Chondrocyte (in vitro differentiated cells): ENCODE results near the gene RNFT1. TPM values are rescaled to one million over a fixed set of nuclear protein-coding genes. Genes with fewer than 3 reads are reported as not detected.
A peak's percentile ranks its signal among the peaks of the same experiment; 100 is the strongest.

Experiments used
- DNase-seq: peaks from one replicate; pipeline ENCODE4 v3.0.0; 2021; ENCODE audit warnings: mixed read lengths, low spot score
- H3K27ac Mint-ChIP-seq: one replicate; pipeline ENCODE4 v1.8.0; 2021; ENCODE audit warnings: mild to moderate bottlenecking, moderate library complexity, mixed read lengths; ENCODE audit not compliant: unreplicated experiment
- H3K27me3 Mint-ChIP-seq: 2 replicates; pipeline ENCODE4 v1.8.0; 2021; ENCODE audit warnings: low read depth, mixed read lengths
- H3K36me3 Mint-ChIP-seq: 2 replicates; pipeline ENCODE4 v1.8.0; 2021; ENCODE audit warnings: low read depth, mixed read lengths
- H3K4me1 Mint-ChIP-seq: 2 replicates; pipeline ENCODE4 v1.8.0; 2021; ENCODE audit warnings: low read depth, mild to moderate bottlenecking, mixed read lengths
- H3K4me3 Mint-ChIP-seq: one replicate; pipeline ENCODE4 v1.8.0; 2021; ENCODE audit warnings: mild to moderate bottlenecking, moderate library complexity, mixed read lengths; ENCODE audit not compliant: unreplicated experiment
- H3K9me3 Mint-ChIP-seq: 2 replicates; pipeline ENCODE4 v1.8.0; 2021; ENCODE audit warnings: low read depth, mixed read lengths
- total RNA-seq: library from RNA; stranded (reverse); gene quantifications from 3 replicates; pipeline ENCODE4 v1.2.1, GENCODE V29; 2021
- TF ChIP-seq, protein P1 (sequence below): fragments of 200-600 bp; sonication (generic); IDR thresholded peaks from 2 replicates; pipeline ENCODE4 v1.5.0; 2021; ENCODE audit warnings: antibody characterized with exemption, mild to moderate bottlenecking, moderate library complexity

The RNFT1 gene
- total RNA-seq, 1 donor from 2014 or later = 21.4 TPM

DNA sequence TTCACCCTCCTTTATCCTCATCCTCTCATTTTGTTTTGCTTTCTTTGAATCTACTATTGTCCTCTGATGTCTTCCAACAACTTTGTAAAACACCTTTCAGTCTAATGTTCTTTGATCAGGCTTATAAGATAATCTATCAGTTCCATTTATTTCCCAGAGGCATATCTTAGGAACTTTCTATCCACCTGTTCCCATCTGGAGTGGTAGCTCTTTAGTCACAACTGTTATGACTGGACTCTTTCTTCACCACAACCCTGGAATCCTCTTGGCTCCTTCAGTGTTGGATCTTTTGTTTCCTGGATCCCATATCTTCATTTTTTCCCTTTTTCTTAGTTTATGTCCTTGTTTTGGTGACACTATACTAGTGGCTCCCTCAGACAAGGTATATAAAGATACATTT is 48.1 kb downstream of the RNFT1 start:
- H3K4me3 Mint-ChIP-seq = no peak overlapping the region
- H3K27me3 Mint-ChIP-seq = no peaks in the 10 kb centered on the region

DNA sequence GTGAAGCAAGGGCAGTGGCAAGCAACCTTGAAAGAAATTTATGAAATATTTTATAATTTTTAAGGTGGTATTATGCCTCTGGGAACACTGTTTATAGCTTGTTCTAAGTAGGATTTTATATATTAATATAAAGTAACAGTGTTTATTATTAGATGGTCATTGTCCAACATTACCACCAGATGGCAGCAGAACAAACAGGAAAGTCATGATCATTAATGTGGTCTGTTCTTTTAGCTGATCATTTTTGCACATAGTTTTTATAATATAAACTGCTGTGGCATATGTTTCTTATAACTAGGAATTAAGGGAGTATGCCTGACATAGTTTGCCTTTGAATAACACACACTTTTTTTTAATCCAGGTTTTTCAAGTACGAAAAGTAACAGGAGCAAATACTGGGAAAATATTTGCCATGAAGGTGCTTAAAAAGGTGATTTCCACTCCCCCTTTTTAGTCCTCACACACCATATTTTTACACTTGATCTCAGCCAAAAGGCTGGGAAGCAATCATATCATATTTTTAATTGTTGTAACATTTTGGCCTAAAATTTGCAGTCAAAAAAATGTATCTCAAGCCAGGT is 50.2 kb downstream of the RNFT1 start:
- H3K36me3 Mint-ChIP-seq = peaks cover 15% of the 10 kb centered on the region
- DNase-seq = no peak
- H3K4me3 Mint-ChIP-seq = no peak overlapping the region
- TF ChIP-seq, protein P1, sequence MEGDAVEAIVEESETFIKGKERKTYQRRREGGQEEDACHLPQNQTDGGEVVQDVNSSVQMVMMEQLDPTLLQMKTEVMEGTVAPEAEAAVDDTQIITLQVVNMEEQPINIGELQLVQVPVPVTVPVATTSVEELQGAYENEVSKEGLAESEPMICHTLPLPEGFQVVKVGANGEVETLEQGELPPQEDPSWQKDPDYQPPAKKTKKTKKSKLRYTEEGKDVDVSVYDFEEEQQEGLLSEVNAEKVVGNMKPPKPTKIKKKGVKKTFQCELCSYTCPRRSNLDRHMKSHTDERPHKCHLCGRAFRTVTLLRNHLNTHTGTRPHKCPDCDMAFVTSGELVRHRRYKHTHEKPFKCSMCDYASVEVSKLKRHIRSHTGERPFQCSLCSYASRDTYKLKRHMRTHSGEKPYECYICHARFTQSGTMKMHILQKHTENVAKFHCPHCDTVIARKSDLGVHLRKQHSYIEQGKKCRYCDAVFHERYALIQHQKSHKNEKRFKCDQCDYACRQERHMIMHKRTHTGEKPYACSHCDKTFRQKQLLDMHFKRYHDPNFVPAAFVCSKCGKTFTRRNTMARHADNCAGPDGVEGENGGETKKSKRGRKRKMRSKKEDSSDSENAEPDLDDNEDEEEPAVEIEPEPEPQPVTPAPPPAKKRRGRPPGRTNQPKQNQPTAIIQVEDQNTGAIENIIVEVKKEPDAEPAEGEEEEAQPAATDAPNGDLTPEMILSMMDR = peak; percentile 91
- H3K4me1 Mint-ChIP-seq = no peaks in the 10 kb centered on the region
- H3K27me3 Mint-ChIP-seq = no peaks in the 10 kb centered on the region
- no peaks in the 10 kb centered on the region for H3K9me3 Mint-ChIP-seq
- H3K27ac Mint-ChIP-seq = no peak overlapping the region

More for the DNA sequence above, 48.1 kb downstream of the RNFT1 start:
- TF ChIP-seq, protein P1 = no peak
- Mint-ChIP-seq H3K9me3 (no peaks in the 10 kb centered on the region), H3K27ac (no peak overlapping the region), H3K4me1 (no peaks in the 10 kb centered on the region), H3K36me3 (peaks cover 23% of the 10 kb centered on the region)
- DNase-seq = no peak

DNA sequence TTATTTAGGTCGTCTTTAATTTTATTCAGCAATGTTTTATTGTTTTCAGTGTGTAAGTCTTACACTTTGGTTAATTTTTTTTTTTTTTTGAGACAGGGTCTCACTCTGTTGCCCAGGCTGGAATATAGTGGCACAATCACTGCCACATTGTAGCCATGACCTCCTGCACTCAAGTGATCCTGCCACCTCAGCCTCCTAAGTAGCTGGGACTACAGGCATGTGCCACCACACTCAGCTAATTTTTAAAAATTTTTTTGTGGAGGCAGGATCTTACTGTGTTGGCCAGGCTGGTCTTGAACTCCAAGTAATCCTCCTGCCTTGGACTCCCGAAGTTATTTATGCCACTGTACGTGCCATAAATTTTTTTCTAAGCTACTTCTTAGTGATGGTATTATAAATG is 57.1 kb downstream of the RNFT1 start:
- Mint-ChIP-seq H3K27me3 (no peaks in the 10 kb centered on the region), H3K27ac (no peak overlapping the region), H3K4me1 (peaks cover 3% of the 10 kb centered on the region), H3K9me3 (no peaks in the 10 kb centered on the region), H3K4me3 (no peak overlapping the region), H3K36me3 (no peaks in the 10 kb centered on the region)
- TF ChIP-seq, protein P1 = no peak
- DNase-seq = no peak

DNA sequence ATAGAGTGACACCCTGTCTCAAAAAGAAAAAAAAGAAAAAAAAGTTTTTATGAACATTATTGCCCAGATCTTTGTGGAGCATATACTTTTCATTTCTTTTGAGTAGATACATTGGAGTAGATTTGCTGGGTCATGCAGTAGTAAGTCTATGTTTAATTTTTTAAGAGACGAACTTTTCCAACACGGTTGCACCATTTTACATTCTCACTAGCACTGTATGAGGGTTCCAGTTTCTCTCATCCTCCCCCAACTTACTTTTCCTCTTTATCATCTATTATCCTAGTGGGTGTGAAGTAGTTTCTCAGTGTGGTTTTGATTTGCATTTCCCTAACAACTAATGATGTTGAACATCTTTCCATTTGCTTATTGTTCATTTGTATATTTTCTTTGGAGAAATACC is 61.1 kb downstream of the RNFT1 start:
- Mint-ChIP-seq H3K9me3 (no peaks in the 10 kb centered on the region), H3K36me3 (no peaks in the 10 kb centered on the region), H3K4me3 (no peak overlapping the region), H3K4me1 (peaks cover 3% of the 10 kb centered on the region), H3K27me3 (no peaks in the 10 kb centered on the region), H3K27ac (peak overlapping the region; percentile 17)
- DNase-seq = no peak
- TF ChIP-seq, protein P1 = no peak

Other genes with a start within 250 kb of the RNFT1 start
- gene TUBD1, start 71.8 kb downstream of the RNFT1 start, total RNA-seq = 6.0 to 10.5 TPM (median 6.0 TPM) in 3 replicates
- gene RPS6KB1, start 71.6 kb downstream of the RNFT1 start, total RNA-seq = 29.0 to 36.9 TPM (median 29.6 TPM) in 3 replicates
- 21.6 to 28.6 TPM (median 23.0 TPM) in 3 replicates for gene HEATR6, start 114.2 kb upstream of the RNFT1 start, total RNA-seq
- not detected in 3 replicates for gene CA4, start 185.2 kb upstream of the RNFT1 start, total RNA-seq